Amygdala (tissue), 56 donors: ENCODE results near the gene HADHA.

Source experiments
- DNase-seq, 56 donors: peaks; one replicate each; lab custom pipeline; 2025; lab: John Stamatoyannopoulos, UW

The HADHA gene

DNA sequence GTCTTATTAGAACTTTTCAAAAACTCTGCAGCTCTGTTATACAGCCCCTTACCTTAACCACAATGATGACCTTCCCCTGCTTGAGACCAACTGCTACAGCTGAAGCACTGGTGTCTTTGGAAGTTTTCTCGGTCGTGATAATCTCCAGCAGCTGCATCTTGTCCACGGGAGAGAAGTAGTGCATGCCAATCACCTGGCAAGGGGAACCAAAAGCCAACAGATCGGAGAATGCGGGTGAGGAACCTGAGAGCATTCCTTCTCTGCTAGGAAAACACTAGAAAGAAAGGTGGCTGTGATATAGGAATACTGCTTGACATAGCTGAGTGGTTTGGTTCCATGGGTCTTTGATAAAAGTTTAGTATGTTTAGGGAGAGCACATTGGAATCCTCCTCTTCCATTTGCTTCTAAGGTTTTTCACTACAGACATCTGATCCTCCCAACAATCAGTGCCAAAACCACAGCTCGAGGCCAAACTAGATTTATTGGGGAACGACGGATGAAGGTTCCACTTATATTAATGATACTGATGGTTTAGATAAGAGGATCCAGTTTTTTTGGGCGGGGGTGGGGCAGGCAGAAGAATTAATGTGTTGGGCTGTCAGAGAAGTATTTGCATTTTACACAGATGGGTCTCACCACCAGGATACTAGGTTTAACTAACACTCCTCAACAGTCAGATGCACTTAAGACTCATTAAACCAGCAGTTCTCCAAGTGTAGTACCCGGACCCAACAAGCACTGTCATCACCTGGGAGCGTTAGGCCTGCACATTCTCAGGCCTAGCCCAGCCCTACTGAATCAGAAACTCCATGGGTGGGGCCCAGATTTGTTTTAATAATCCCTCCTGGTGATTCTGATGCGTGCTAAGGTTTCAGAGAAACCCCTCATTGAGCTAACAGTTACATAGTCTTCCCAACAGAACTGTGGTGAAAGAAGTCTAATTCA is 49.1 kb downstream of the HADHA start:
- no peak for DNase-seq

DNA sequence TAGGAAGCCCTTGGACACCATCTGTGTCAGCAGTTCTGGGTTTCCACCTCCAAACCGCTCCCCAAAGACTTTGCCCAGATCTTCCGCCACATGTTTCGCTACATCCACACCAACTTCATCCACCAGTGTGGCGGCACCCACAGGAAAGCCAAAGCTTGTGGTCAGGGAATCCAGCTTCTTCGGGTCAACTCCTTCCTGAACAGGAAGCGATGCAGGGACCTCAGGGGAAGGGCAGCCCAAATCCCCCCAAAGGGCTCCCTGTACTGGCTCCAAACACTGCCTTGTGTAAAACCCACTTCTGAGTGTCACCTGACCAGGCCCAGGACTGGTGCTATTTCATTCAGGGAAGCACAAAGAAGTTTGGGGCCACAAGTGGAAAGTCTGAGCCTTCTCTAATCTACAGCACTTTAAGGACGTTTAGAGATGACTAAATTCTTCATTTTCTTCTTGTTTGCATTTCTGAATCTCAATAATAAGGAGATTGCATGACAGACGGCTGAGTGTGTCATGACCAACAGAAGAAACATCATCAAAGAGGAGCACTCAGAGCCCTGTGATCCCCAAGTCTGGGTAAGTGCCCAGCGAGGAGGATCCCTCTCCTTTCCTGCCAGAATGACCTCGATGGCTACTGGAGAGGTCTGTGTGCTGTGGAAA is 50.7 kb downstream of the HADHA start:
- no peak for DNase-seq

DNA sequence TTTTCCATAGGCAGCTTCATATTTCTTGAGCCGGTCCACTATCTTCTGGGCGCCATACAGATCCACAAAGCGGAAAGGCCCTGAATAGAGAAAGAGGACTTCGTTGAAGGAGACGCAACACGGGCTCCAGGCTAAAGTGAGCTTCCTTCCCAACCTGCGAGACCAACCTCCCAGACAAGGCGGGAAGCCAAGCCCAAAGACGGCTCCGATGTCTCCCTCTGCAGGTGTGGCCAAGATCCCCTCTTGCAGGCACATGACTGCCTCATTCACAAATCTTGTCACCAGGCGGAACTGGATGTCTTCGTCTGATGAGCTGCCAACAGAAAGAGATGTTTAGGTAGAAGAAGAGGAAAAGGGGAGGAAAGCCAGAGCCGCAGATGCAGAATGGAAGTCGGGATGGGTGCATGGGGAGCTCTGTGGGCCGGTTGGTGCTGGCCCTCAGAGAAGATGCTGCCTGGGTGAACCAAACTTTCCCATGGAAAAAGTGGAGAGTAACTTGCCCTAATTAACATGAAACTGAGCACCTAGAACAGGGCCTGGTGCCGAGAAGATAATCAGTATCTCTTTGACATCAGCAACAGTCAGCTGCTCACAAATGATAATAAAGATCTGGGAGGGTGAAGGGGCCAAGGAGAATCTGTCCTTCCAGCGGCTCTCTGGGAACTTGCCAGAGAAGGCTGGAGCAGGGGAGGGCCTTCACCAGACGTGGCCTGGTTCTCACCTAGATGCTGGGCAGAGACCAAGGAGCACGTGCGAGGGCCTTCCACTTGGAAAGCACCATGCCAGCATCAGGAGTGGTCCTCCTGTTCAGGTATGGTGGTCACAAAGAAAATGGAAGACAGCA is 52.9 kb downstream of the HADHA start:
- no peak for DNase-seq

DNA sequence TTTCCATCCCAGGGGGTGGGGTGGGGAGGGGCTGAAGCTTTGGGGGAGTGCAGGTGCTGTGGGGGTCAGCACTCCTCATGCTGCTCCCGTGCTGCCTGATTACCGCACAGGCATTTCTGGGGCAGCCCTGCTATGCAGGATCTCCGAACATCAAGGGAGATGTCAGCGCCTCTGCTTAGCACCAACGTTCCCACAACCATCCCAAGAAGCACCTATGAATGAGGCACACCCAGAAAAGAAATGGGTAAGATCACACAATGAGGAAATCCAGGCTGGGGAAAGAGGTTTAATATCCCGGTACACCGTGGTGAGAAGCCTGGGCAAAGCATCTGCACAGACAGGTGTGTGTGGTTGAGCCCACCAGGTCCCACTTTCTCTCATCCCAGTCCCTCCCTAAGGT is 54.1 kb downstream of the HADHA start:
- no peak for DNase-seq

DNA sequence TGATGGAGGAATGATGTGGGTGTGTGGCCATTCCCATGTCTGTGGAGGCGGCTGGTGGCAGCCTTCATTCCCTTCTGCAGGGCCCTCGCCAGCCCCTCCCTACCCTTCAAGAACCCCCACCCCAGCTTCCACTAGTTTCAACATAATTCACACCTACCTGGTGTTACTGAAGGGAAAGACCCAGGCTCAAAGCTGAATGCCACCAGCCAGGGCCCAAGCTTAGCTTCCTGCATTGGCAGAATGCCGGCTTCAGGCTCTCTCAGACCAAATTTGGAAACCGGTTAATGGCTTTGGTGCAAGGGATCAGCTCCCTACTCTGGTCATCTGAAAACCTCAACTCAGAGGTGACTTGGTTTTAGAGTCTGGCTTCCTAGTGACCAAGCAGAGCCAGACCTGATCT is 54.7 kb downstream of the HADHA start:
- DNase-seq, result peak in 4 of 56 donors; percentile 31 to 42 (median 33)

DNA sequence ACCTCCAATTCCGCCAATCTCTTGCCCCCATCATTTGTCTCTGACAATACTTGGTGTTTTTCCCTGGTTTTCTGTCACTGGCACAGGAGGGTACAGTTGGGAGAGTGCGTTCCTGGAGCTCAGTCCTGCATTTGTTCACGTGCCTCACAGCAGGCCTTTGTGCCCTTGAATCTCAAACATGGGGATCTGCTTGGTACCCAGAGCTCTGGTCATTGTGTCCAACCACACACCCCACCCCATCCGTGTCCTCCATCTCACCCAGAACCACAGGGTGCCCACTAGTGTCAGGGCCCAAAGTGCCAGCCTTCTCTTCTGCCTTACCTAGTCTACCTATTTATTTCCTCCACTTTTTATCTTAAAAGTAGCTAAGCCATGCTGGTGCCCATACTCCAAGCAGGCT is 55.3 kb downstream of the HADHA start:
- DNase-seq, result no peak

DNA sequence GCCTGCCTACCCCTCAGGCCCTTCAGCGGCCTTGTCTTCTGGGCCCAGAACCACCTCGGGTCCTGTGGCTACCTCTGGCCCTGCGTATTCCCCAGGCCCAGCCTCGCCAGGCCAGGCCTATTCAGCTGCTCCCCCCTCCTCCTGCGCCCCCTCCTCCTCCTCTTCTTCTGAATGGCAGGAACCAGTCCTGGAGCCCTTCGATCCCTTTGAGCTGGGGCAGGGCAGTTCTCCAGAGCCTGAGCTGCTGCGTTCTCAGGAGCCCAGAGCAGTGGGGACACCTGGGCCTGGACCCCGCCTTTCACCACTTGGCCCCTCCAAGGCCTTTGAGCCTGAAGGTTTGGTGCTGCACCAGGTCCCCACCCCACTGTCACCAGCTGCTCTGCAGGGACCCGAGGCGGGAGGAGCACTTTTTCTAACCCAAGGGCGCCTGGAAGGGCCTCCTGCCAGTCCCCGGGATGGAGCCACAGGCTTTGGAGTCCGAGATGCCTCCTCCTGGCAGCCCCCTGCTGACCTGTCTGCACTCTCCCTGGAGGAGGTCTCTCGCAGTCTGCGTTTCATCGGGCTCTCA is 56.8 kb downstream of the HADHA start:
- DNase-seq, result no peak

DNA sequence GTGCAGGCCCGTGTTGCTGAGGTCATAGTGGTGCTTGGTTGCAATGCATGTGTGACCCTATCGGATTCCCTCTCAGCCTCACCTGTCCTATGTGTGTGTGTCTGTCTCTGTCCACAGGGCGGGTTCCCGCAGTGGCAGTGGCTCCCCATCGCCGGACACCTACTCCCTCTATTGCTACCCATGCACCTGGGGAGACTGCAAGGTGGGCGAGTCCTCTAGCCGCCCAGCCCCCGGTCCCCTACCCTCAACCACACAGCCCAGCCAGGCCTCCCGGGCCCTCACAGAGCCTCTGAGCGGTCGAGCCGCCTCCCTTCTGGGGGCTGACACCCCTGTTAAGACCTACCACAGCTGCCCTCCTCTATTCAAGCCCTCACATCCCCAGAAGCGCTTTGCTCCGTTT is 57.3 kb downstream of the HADHA start:
- DNase-seq, result no peak

DNA sequence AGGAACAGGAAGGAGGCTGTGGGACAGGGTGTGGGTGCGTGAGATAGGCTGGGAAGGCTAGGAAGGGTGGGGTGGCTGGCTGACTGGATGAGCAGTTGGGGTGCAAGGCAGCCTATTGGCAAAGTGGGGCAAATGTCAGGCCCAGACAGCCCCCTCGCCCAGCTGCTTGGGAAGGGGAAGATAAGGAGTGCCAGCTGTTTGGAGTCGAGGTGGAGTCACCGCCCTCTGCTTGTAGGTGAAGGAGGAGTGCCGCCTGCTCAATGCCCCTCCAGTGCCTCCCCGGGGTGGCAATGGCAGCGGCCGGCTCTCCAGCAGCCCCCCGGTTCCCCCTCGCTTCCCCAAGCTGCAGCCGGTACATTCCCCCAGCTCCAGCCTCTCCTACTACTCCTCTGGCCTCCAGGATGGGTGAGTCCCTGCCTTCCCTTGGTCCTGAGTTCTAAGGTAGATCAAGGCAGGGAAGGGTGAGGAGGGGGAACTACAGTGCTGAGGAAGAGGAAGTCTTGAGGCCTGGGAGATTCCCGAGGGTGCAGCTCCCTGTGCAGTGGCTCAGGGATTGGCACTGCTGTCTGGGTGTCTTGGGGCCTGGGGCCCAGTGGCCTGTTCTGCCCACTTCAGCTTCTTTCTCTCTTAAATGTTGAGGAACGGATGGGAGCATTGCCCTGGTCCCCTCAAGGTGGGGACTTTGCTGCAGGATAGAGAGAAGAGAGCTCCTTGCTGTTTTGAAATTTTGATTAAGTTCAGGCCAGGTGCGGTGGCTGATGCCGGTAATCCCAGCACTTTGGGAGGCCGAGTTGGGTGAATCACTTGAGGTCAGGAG is 58.3 kb downstream of the HADHA start:
- no peak for DNase-seq

DNA sequence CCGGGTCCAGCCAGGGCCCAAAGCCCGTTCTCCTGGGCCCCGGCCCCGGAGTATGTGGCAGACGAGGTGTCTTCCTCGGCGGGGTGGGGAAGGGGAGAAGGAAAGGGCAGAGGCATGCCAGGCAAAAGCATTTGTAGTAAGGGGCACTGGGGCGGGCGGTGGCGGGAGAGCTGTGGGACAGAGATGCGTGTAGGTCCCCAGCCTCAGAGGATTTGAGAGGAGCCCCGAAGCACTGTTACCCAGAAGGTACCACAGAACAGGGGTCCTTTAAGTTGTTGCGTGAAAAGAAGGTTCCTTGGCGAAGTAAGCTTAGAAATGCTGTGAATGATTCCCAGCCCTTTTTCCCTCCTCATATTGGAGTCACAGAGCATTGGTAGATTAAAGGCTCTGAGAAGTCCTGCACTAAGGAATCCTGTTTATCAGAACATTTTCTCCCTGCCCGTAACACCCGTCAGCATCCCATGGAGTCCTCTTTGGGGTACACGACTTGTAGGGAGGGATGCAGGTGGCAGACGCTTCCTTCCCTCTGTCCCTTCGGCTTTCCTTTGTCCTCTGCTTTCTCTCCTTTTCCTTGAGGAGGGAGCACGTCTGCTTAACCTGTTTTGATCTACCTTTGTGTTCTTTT is 59.0 kb downstream of the HADHA start:
- DNase-seq, result no peak

DNA sequence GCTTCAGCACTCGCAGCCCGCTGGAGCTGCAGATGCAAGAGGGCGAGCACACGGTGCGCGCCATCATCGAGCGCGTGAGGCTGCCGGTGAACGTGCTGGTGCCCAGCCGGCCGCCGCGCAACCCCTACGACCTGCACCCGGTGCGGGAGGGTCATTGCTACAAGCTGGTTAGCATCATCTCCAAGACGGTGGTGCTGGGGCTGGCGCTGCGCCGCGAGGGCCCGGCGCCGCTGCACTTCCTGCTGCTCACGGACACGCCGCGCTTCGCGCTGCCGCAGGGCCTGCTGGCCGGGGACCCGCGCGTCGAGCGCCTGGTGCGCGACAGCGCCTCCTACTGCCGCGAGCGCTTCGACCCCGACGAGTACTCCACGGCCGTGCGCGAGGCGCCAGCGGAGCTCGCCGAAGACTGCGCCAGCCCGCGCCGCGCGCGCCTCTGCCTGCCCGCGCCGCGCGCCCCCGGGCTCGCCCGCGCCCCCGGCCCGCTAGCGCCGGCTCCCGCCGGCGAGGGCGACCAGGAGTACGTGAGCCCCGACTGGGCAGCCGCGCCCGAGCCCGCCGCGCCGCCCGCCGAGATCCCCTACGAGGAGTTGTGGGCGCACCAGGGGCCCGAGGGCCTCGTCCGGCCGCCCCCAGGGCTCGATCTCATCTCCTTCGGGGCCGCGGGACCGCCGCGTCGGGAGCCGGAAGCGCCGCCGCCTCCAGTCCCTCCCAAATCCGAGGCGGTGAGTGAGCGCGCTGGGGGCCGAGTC is 59.7 kb downstream of the HADHA start:
- peak in 3 of 56 donors; percentile 19 to 45 (median 27) for DNase-seq

DNA sequence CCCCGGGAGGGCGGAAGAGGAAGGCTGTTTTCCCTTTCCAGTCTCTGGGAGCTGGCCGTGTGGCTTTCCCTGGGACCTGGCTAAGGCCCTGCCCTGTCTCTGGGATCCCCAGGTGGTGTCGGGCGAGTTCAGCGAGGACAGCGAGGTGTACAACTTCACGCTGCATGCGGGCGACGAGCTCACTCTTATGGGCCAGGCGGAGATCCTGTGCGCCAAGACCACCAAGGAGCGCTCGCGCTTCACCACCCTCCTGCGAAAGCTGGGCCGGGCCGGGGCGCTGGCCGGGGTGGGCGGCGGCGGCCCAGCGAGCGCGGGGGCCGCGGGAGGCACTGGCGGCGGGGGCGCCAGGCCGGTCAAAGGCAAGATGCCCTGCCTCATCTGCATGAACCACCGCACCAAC is 60.3 kb downstream of the HADHA start:
- DNase-seq, result no peak

DNA sequence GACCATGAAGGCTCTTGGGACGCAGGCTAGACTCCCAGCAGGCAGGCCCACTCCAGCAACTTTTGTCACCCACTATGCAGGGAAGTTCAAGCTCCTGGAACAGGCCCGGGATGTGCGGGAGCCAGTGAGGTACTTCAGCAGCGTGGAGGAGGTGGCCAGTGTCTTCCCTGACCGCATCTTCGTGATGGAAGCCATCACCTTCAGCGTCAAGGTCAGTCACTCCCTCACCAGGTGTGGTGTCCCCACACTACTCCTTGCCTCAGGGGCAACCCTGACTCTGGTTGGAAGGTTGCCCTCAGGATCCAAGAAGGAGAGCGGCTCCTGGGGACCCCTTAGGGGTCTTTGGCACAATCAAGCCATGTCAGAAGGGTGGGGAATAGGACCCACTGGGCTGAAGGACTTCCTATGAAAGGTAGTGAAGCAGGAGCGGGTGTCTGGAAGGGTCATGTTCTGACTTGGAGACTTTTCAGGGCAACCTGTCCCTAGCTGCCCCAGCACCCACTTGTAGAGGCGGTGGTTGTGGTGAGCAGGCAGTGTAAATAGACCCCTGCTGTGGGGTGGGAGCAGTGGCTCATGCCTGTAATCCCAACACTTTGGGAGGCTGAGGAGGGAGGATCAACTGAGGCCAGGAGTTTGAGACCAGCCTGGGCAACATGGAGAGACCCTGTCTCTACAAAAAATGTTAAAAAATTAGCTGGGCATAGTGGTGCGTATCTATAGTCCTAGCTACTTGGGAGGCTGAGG is 61.4 kb downstream of the HADHA start:
- no peak for DNase-seq

DNA sequence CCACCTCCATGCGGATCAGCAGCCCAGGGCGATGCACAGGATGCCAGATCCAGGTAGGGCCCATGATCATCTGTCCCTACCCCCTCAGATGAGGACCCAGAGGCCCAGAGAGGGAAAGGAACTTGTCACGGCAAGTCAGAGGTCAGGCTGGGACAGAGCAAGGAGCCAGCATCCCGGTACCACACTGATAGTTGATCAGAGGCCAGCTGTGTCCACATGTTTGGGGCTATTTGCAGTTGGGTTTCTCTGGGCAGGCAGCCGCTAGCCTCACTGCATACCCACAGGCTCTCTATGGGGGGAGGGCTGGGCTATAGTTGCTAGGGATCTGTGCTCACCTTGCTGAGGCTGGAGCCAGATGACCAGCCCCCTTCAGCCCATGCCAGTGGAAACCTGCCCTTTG is 62.0 kb downstream of the HADHA start:
- no peak for DNase-seq

DNA sequence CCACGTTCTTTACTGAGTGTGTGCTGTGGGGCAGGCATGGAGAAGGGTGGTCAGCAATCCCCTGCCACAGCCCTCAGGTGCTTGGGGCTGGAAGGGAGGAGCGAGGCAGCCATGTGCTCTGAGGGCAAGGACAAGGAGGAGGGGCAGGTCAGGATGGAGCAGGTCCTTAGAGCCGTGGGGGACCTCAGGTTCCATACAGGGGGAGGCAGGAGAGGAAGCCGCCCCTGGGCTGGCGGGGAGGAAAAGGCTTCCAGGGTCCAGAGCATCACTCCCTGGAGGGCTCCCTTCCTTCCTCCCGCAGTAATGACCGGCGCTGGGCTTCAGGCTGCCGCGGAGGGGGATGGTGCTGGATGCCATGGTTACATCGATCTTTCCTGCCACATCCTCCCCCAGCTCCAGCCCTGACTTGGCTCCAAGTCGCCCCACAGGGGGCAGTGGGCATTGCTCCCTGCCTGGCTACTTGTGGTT is 65.0 kb downstream of the HADHA start:
- DNase-seq, result peak in 16 of 56 donors; percentile 12 to 69 (median 40)

DNA sequence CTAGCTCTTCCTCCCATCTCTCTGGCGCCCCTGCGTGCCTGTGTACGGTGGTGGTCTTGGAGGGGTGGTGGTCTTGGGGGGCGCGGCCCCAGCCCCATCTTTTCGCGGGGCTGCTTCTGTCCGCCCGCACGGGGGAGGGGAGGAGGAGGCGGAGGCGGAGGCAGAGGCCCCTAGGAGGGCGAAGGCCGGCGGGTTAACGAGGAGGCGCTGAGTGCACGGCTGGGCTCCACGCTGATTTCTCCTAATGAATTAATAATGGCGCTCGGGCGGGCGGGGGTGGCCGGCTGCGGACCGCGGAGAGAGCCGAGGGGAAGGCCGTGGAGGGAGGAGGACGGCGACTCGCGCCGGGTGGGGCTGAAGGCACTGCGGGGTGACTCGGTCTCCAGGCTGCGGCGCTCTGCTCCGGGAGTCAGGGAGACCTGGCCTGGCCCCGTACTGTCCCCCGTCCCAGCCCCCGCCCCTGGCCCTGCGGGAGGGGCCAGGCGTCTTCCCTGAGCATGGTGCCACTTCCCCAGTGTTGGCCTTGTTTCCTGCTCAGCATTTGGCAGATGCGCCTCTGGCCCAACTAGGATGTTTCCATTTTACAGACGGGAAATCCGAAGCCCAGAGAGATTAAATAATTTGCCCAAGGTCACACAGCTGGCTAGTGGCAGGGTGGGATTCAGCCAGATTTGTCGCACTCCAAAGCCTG is 65.5 kb downstream of the HADHA start:
- peak in 16 of 56 donors; percentile 19 to 74 (median 34) for DNase-seq

DNA sequence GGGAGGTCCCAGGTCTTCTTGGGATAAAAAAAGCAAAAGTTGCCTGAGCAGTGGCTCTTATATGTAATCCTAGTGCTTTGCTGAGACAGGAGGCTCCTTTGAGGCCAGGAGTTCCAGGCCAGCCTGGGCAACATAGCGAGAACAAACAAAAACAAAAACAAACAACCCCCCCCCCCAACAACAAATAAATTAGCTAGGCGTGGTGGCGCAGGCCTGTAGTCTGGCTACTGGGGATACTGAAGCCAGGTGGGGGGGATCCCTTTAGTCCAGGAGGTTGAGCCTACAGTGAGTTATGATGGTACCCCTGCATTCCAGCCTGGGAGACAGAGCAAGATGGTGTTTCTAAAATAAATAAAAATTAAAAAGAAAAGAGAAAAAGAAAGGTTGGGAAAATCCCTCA is 66.2 kb downstream of the HADHA start:
- no peak for DNase-seq
